AG10803 (cell line): ENCODE measurements around the gene RUNX1.

Experiments
- DNase-seq: peaks from one replicate; pipeline ENCODE4 v3.0.0; 2010; ENCODE audit warnings: low read depth
- H3K4me3 ChIP-seq: 2 replicates; pipeline ENCODE4 v1.5.1; 2011; ENCODE audit warnings: mild to moderate bottlenecking, low read length, control low read depth
- TF ChIP-seq, protein P1 (sequence below): conservative IDR thresholded peaks from 2 replicates; pipeline ENCODE4 v1.5.1; 2011; ENCODE audit warnings: mild to moderate bottlenecking, low read length, control low read depth, inconsistent platforms

Gene RUNX1

DNA sequence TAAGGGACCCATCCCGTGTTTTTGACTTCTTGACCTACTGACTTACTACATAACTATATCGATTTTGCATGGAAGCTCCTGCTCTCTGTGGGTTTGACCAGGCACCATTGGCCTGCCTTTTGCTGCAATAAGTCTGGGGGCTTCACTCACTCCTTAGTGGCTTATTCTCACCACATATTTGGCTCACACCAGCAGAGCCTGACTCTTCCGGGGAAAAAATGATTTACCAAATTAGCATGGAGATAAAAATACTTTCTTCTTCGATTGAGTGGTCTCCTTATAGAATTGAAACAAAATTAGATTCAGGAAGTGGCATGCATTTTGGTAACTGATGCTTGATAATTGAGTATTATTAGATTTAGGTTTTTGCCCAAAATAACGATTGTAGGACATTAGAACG, 129.7 kb downstream of the RUNX1 start:
- TF ChIP-seq, protein P1, sequence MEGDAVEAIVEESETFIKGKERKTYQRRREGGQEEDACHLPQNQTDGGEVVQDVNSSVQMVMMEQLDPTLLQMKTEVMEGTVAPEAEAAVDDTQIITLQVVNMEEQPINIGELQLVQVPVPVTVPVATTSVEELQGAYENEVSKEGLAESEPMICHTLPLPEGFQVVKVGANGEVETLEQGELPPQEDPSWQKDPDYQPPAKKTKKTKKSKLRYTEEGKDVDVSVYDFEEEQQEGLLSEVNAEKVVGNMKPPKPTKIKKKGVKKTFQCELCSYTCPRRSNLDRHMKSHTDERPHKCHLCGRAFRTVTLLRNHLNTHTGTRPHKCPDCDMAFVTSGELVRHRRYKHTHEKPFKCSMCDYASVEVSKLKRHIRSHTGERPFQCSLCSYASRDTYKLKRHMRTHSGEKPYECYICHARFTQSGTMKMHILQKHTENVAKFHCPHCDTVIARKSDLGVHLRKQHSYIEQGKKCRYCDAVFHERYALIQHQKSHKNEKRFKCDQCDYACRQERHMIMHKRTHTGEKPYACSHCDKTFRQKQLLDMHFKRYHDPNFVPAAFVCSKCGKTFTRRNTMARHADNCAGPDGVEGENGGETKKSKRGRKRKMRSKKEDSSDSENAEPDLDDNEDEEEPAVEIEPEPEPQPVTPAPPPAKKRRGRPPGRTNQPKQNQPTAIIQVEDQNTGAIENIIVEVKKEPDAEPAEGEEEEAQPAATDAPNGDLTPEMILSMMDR = no peak
- H3K4me3 ChIP-seq = no peak overlapping the region
- DNase-seq = no peak

DNA sequence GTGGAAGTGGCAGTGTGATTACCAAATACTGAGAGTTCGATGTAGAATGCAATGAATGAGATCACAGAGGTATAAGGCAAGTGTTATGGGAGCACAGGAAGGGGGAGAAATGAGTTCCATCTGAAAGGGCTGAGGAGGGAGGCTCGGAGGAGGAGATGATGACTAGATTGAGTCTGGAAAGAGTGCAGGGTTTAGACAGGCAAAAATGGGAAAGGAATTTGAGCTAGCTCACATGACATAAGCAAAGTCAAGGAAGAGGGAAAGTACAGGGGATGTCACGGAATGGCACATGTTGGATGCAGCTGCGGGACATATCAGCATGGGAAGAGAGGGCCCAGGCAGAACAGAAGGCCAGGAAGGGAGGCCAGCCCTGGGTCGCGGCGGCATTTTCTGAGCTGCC, 132.7 kb downstream of the RUNX1 start:
- DNase-seq = peak; percentile 98
- TF ChIP-seq, protein P1 = no peak
- H3K4me3 ChIP-seq = no peak overlapping the region

DNA sequence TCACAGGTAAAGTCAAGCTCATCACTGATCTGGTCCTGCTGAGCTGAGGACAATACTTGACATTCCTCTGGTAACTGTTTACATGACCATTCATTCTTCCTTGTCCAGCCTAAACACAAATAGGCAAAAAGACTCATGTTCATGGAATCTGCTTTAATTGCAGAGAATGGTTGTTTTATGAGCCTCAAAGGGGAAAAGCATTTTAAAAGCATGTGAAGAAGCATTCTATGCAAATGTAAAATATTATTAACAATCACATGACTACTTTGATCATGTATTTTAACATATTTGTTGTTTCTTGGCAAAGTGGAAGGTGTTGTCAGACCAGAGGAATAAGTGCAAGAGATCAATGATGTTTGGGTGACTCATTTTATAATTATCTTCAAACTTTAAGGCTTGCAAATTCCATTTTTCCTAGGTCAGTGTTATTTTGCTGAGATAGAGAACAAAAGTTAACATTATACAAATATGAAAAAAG, 133.7 kb downstream of the RUNX1 start:
- no peak overlapping the region for H3K4me3 ChIP-seq
- DNase-seq = peak; percentile 96
- TF ChIP-seq, protein P1 = no peak

DNA sequence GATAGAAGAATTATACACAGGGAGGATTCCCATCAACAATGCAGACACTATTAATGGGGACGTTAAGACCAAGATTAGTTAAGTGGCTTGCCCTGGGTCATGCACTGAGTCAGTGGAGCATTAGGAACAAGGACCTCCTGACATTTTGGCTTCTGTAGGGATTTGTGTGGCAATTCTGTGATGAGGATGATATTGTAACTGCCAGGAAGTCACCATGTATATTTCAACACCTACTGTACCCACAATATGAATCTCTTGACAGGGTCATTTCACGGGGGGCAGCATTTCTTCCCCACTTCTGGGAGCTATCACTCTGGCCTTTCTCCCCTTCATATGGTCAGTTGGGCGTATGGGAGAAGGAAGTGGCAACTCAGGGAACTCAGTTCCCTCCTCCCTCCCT, 134.9 kb downstream of the RUNX1 start:
- TF ChIP-seq, protein P1 = no peak
- no peak overlapping the region for H3K4me3 ChIP-seq
- no peak for DNase-seq

DNA sequence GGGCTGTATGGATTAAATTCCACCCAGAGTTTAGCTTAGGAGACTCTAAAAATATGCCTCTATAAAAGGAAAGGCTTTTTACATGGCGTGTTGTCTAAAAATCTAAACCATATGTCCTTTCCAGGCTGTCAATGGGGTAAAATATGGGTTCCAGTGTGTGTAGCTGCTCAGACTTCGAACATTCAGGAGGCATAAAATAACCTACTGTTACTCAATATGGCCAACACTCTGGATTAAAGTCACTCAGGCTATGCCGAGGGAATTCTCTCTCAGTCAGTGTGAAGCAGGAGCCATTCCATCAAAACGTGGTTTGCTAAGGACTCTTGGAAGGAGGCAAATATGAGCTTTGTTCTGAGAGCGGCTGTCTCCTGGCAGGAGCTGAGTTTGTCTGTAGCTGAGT, 135.3 kb downstream of the RUNX1 start:
- no peak overlapping the region for H3K4me3 ChIP-seq
- DNase-seq = peak; percentile 95
- TF ChIP-seq, protein P1 = no peak

DNA sequence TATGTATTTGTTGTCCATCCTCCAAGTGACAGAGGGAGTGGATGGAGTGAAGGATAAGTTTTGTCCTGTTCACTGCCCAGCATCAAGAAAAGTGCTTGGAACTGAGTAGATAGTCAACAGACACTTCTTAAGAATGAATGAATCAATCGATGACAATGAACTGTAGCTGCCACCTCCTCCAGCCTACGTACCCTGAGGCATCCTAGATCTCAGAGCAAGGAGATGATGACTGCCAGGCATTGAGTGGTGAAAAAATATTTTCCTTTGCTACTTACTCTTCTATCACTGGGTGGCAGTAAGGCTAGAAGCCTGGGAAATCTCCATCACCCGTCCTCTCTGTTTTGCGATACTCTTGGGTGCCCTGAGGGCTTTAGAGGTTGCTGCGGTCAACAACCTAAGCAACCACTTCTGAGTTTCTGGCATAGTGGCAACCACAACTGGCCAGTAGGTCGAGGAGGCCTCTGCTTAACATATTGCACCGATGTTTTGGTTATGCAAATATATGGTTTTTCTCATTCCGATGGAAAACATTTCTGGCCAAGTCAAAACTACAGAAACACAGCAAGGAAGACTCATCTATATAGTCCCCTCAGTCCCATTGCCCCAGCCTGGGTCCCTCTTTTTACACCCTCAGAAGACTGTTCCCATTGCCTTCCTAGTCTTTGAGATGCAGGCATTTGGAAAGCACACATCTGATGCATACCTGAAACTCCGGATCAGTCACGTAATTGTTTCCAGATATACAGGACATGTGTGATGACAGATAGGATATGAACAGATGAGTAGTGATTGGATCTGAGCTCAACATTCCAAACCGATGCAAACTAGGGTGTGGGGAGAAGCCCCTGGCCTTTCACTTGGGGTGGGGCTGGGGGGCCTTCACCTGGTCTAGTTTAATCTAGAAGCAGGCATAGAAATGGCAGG, 136.8 kb downstream of the RUNX1 start:
- DNase-seq = peak; percentile 59
- H3K4me3 ChIP-seq = no peak overlapping the region
- TF ChIP-seq, protein P1 = peak; percentile 15

DNA sequence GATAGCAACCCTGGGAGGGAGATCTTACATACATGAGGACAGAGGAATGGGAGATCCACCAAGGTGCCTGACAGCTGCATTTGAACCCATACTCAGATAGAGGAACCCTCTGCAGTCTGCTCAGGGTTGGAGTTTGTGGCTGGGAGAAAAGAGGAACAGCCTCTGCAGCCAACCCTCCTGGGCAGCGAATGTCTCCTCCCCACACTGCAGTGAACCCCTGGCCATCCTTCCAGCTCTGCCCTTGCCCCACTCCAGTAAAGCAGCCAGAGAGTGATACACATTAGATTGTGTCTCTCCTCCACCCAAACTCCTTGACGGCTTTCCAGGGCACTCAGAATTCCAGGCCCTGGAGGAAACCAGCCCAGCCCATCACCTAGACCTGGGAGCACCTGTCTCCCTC, 137.7 kb downstream of the RUNX1 start:
- TF ChIP-seq, protein P1 = no peak
- H3K4me3 ChIP-seq = no peak overlapping the region
- DNase-seq = no peak
